GM21360 (cell line): ENCODE data around the gene OLFML2A.

ENCODE experiments used
- ATAC-seq: cut with Tn5 transposase; IDR thresholded peaks from one replicate; pipeline ENCODE4 v1.9.1; 2021; ENCODE audit warnings: mild to moderate bottlenecking, moderate library complexity; ENCODE audit not compliant: unreplicated experiment

The OLFML2A gene

DNA sequence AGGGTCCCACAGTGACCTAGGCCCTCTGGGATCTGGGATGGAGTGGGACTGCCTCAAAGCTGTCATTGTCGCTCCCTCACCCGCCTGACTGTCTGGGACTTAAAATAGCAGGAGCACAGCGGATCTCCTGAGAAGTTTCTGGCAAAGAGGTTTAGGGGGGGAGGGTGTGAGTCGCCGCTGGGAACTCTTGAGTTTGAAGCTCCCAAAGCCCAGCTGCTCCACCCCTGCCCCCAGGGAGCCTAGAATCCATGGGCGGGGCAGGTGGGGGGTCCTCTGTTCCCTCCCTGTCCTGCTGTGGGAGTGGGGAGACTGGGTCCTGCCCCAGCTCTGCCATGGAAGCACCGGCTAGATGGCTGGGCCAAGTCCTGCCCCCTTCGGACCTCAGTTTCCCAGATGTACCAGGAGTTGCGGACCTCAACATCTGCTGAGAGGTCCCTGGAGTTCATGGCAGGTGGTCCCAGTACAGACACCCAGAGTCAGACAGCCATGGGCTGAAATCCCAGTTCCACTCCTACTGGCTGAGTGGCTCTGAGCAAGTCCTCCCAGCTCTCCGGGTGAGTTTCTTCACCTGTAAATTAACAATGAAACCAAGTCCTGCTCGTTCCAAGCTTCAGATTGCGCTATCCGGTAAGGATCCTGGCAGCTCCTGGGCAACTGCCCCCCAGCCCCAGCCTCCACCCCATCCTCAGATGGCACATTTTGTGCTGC is 75.3 kb downstream of the OLFML2A start:
- ATAC-seq, result no peak

DNA sequence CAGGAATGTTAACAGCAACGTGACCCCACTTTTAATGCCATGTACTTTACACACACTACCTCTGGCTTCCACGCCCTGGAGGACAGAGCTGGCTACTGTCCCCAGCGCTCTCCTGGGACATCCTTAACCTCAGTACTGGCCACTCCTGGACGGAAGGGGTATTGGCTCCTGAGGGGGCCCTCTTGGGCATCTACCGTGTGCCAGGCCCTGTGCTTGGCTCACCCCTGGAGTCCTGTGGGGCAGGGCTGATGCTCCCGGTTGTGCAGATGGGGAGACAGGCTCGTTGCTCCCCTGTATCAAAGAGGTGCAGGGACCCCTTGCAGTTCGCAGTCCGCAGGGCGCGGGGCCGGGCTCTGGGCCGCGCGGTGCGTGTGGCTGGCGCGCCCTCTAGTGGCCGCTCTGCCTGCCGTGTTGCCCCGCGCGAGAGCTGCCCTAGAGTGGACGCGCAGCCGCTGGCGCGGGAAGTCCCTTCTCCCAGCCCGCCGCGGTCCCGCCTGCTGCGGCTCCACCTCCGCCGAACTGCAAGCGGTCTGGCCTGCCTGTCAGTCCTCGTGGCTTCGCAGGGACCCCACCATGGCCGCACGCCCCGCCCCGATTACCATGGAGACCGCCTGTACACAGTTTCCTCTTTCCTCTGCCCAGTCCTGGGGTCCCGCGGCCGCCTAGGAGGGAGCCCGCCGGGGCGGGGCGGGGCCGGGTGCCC is 76.0 kb downstream of the OLFML2A start, which contains the start of gene WDR38:
TSS of gene WDR38 (plus strand) at position 632 of the 703 bp plus-strand sequence. CDS start 72 bp downstream, outside the sequence.
- peak; percentile 66 for ATAC-seq

DNA sequence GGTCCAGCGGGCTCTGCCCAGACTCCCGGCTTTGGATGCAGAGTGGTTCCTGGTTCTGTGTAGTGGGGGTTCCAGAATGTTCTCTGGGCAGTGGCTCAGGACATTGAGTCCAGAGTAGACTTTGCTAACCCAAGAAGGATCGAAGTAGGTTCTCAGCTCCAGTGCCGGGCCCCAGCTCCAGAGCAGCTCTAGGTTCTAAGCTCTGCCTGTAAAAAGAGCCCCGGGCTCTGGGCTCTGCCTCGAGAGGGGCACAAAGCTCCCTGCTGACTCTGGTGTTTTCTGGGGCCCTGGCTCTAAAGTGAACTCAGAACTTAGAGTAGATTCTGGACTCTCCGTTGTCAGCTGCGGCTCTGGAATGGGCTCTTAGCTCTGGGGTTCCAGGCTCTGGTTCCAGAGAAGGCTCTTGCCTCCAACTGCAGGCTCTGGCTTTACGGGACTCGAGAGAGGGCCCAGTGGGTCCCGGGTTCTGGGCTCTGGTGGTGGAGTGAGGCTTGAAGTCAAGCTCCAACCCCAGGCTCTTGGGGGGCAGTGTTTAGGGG is 76.7 kb downstream of the OLFML2A start:
- no peak for ATAC-seq

DNA sequence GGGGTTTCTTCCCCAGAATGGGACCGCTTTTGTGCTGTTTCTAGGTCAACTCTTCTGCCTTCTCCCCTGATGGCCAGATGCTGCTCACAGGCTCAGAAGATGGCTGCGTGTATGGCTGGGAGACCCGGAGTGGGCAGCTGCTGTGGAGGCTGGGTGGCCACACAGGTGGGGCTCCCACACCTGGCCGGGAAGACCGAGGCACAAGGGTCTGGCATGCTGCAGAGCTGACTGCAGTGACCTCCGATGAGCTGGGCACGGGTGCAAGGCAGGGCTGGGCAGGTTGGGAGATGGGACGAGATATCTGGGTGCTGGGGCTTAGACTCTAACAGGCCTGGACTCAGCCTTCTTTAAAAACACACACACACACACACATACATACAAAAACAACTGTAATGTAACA is 77.2 kb downstream of the OLFML2A start:
- ATAC-seq, result no peak

DNA sequence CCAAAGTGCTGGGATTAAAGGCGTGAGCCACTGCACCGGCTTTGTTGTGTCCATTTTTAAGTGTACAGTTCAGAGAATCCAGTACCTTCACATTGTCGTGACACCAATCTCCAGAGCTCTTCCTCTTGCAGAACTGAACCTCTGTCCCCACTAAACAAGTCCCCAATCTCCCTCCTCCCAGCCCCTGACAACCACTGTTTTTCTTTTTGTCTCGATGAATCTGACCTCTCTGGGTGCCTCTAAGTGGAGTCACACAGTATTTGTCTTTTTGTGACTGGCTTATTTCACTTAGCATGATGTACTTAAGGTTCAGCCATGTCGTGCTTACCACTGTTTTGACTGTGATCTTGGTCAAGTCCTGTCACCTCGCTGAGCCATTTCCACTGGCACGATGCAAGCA is 77.9 kb downstream of the OLFML2A start:
- no peak for ATAC-seq

DNA sequence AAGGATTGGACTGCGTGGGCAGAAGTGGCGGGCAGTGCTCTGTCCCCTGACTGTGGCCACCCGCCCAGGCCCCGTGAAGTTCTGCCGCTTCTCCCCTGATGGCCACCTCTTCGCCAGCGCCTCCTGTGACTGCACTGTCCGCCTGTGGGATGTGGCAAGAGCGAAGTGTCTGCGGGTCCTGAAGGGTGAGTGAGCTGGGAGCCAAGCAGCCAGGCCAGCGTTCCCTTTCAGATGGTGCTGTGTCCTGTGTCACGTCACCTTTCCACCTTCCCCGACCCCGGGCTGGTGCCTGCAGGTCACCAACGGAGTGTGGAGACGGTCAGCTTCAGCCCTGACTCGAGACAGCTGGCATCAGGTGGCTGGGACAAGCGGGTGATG is 78.6 kb downstream of the OLFML2A start:
- no peak for ATAC-seq

DNA sequence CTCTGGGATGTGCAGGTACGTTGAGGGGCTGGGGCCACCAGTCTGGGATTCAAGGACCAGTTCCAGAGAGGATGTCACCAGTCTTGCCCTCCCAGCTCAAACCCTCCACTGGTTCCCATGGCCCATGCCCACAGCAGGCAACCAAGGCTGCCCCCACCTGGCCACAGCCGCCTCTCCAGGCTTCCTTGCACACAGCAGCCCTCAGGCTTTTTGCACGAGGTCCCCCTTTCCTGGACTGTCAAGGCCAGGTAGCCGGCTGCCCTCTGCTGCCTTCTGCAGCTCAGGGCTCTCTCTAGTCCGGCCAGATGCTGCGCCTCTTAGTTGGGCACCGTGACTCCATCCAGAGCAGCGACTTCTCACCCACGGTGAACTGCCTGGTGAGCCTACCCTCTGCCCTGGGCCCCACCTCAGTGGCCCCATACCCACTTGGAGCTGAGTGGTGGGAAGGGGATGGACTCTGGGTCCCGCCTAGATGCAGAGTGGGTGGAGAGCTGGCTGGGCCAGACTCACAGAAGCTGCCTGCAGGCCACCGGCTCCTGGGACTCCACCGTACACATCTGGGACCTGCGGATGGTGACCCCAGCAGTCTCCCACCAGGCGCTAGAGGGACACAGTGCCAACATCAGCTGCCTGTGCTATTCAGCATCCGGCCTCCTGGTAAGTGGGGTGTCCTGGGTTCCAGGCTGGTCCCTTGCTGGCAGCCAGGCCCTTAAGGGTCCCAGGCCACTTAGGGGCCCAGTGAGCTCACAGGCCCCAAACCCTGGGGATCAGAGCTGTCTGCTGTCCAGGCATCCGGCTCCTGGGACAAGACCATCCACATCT is 79.2 kb downstream of the OLFML2A start:
- no peak for ATAC-seq

DNA sequence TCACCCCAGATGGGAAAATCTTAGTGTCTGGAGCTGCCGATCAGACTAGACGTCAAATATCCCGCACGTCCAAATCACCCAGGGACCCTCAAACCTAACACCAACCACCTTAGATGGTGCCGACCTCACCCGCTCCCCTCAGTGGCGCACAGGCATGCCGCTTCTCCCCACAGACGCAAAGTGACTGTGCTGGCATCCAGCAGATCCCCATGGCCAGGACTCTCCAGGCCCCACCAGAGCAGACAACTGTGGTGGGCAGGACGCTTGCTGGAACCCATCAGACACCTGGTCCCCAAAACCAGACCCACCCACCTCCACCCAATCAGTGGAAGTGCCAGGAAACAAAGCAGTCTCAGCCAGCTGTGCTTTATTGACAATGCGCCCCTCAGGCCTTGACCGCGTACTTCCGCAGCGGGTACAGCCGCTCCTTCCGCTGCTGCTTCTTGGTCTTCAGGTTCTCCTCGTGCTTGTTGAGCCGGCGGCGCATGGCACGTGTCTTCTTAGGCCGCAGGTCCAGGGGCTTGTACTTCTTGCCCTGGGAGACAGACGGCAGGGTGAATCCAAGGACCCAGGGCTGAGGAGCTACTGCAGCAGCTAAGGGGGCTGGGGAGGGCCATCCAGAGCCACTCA is 80.7 kb downstream of the OLFML2A start:
- ATAC-seq, result no peak

DNA sequence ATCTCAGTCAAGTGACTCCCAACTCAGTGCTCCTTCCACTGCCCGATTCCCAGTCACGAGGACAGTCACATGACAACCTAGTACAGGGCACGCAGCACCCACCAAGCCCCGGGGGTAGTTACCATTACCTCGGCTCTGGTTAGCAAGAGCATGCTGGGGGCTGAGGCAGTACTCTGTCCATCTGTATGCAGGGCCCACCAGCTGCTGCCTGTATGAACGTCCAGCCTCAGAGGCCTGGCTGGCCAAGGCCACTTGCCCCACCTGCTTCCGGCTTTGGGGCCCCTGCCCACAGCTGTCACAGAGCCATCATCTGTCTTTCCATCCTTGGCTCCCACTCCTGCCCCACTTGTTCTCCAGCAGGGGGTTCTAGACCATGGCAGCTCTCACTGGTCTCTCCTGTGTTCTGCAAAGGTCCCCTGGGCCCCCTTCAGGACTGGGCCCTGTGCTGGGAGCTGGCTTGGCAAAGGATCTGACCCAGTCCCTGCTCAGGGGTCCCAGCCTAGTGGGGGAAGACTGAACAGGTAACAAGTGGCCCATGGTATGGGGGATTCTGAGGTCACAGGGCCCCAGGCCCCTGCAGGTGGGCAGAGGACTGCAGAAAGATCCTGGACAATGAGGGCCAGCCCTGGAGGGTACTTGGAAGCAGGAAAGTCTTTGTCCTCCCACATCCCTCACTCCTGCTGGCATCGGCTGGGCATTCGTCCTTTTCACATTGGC is 81.6 kb downstream of the OLFML2A start:
- no peak for ATAC-seq

DNA sequence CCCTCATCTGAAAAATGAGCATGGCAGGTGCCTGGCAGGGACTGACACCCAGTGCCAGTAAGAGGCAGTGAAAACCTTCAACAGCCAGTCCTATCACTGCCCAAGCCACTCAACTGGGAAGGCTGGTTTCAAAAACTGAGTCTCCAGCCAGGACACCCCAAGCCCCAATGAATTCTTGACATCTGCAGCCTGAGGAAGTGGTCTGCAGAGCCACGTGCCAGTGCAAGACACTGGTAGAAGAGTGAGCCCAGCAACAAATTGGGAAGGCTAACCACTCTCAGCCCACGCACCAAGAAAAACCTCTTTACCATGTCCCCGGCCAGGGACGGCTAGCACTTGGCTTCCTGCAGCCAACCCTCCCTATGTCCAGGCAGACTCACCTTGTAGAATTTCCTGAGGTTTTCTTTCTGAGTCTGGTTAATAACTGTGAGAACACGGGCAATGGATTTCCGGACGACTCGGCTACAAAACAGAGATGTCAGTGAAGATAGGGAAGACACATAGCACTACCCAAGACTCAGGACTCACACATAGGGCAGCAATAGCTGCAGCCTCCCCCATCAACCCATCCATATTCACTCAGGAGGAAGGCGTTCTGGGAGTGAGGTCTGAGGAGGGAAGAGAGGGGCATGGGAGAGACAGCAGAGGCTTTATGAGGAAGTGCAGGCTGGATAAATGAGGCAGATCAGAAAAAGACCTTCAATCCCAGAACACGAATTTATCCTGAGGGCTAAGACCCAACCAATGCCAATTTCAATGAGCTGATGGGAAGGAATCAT is 83.1 kb downstream of the OLFML2A start:
- no peak for ATAC-seq

DNA sequence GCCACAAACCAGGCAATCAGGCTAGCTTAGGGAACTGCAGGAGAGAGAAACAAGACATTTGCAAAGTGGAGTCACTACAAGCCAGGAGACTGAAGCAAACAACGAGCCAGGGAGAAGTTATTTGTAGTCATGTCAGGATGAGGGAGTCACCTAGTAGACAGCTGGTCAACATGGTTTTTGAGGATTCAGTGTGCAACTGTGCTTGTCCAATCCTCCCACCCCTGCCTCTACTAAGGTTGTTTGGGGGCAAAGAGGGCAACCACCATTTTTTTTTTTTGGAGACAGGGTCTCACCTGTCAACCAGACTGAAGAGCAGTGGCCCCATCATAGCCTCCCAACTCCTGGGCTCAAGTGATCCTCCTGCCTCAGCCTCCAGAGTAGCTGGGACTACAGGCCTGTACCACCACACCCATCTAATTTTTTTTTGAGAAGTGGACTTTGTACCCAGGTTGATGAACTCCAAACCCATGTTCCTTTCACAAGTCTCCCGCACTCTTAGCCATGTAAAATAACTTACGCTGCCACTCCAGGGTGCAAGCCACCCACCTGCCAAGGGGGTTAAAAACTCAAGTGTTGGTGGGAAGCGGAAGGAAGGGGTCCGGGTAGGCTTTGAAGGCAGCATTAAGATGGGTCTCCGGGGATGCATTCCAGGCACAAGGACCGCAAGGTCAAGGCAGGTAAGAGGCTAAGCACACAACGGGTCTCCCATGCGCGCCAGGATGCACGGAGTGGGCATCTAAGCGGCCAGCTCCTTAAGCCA is 83.8 kb downstream of the OLFML2A start:
- ATAC-seq, result no peak

DNA sequence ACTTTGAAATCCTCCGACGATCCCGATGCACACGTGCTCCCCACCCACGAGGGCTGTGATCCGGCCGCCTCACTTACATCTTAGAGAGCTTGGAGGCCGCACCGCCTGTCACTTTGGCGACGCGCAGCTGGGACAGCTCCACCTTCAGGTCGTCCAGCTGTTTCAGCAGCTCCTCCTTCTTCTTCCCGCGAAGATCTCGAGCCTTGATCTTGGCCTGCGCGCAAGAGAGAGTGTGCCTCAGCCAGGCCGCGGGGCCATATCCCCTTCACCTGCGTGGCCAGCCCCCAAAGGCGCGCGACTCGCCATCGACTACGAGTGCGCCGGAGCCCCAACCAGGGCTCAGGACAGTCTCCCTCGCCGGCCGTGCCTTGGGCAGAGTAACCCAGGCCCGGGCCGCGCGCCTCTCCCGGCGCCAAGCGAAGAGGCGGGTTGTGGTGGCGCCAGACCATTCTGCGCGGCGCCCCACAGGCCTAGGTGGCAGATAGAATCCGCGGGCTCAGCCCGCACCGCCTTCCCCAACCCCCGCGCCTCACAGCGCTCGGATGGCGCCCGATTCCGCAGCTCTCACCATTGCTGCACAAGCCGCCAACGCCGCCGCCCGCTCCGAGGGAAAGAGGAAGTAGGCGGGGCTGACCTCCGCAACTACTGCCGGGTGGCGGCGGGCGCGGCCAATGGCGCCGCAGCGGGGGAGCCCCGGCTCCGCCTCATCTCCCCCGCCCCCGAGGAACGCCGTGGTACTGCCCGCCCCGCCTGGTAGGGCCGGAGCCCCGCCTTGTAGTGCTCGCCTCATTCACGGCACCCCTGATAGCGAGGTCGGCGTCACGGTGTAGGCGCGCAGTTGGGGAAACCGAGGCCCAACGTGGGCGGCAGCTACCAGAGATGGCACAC is 84.7 kb downstream of the OLFML2A start, which contains the start of the genes ARPC5L and RPL35:
TSS of gene ARPC5L (plus strand) at position 789 of the 888 bp plus-strand sequence. CDS start 7,161 bp downstream, outside the sequence.
TSS of gene RPL35 (minus strand) at position 616 of the 888 bp plus-strand sequence. CDS start at position 571, 45 bp downstream.
- peak; percentile 82 for ATAC-seq

DNA sequence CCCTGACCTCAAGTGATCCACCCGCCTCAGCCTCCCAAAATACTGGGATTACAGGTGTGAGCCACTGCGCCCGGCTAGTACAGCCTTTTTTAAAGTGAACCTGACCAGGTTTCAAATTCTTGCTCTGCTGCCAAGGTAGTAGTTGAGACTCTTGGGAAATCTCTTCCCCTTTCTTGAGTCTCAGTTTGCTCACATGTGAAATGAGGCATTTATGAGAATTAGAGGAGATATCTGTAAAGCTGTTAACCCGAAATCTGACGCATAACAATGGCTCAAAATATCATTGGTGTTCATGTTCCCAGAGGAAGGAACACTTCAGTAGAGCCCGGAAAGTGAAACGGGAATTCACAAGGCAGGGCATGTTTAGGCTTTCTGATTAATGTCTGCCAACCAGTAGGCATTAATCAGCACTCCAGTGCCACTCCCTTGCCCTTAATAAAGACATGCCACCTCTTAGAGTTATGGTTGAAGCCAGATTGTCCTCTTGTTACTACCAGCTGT is 86.5 kb downstream of the OLFML2A start:
- no peak for ATAC-seq
